Colonic mucosa (tissue), 4 donors: Measurements from ENCODE around the gene ZSCAN5A. TPM values are rescaled to one million over a fixed set of nuclear protein-coding genes. Genes with fewer than 3 reads are reported as not detected.

Experiments used
- DNase-seq: peaks from one replicate; pipeline ENCODE4 v3.0.0-alpha.2; 2020
- H3K27ac ChIP-seq: fragments of 200-600 bp; one replicate; pipeline ENCODE4 v1.8.0; 2021
- H3K27me3 ChIP-seq: fragments of 200-600 bp; one replicate; pipeline ENCODE4 v1.8.0; 2021
- H3K36me3 ChIP-seq: fragments of 200-600 bp; one replicate; pipeline ENCODE4 v1.8.0; 2021
- H3K4me1 ChIP-seq: fragments of 200-600 bp; one replicate; pipeline ENCODE4 v1.8.0; 2021; ENCODE audit warnings: mild to moderate bottlenecking
- H3K4me3 ChIP-seq: fragments of 200-600 bp; one replicate; pipeline ENCODE4 v1.8.0; 2021
- H3K9ac ChIP-seq, 2 donors: one replicate each; pipeline ENCODE4 v1.7.0; 2013; ENCODE audit warnings: control low read depth in 2 of 2, low read depth in 2 of 2, low read length in 2 of 2
- H3K9me3 ChIP-seq: fragments of 200-600 bp; one replicate; pipeline ENCODE4 v1.8.0; 2021
- CTCF ChIP-seq: fragments of 200-600 bp; IDR thresholded peaks from one replicate; pipeline ENCODE4 v1.8.0; 2022; ENCODE audit warnings: antibody characterized with exemption, mild to moderate bottlenecking
- intact Hi-C: fragments of 100-400 bp; cut with DNase I; formaldehyde crosslinking; loops from one replicate; pipeline ENCODE4 v1.14.1; 2022
- total RNA-seq, 2 donors: library from RNA; stranded (reverse); fragmentation: NEBNext Ultra II Directional in 1 of 2; extraction: Animal tissue kit (Norgen Biotek cat#: 25700) in 1 of 2; gene quantifications; one replicate each; pipeline ENCODE4 v1.2.1, GENCODE V29; 2021
- donor health status: healthy.
- donor health status: DM: no; HTN: no; CAD: no.
- donor health status: DM: no; HTN: no; CAD: no.

The ZSCAN5A gene
- total RNA-seq, 2 donors from 2014 or later: 9.8 to 12.1 TPM

GRCh38 chr19:56297010-56297409 is 17.6 kb downstream of the ZSCAN5A start:
- no peak overlapping the region for H3K4me3 ChIP-seq
- no peak for DNase-seq
- H3K9ac ChIP-seq: no peak overlapping the region
- H3K36me3 ChIP-seq: no peaks in the 10 kb centered on the region
- intact Hi-C loops: no loop called here
- no peaks in the 10 kb centered on the region for H3K9me3 ChIP-seq
- no peaks in the 10 kb centered on the region for H3K27me3 ChIP-seq
- no peak overlapping the region for H3K27ac ChIP-seq
- H3K4me1 ChIP-seq: no peaks in the 10 kb centered on the region
- TF ChIP-seq CTCF: no peak

- H3K4me1 ChIP-seq: no peaks in the 10 kb centered on the region
- H3K27ac ChIP-seq: no peak overlapping the region
Measured at GRCh38 chr19:56295531-56296455, 18.8 kb downstream of the ZSCAN5A start.

GRCh38 chr19:56294549-56294948 is 20.1 kb downstream of the ZSCAN5A start:
- no peak for TF ChIP-seq CTCF
- H3K27ac ChIP-seq: no peak overlapping the region
- intact Hi-C loops: no loop called here
- H3K4me1 ChIP-seq: no peaks in the 10 kb centered on the region
- no peak for DNase-seq
- H3K4me3 ChIP-seq: no peak overlapping the region
- H3K27me3 ChIP-seq: no peaks in the 10 kb centered on the region
- no peaks in the 10 kb centered on the region for H3K9me3 ChIP-seq
- H3K36me3 ChIP-seq: no peaks in the 10 kb centered on the region
- H3K9ac ChIP-seq: no peak overlapping the region

More at GRCh38 chr19:56295531-56296455, 18.8 kb downstream of the ZSCAN5A start:
- no peak overlapping the region for H3K4me3 ChIP-seq
- no peaks in the 10 kb centered on the region for H3K27me3 ChIP-seq
- H3K9me3 ChIP-seq: no peaks in the 10 kb centered on the region
- intact Hi-C loops: no loop called here
- DNase-seq: no peak
- no peak overlapping the region for H3K9ac ChIP-seq
- H3K36me3 ChIP-seq: no peaks in the 10 kb centered on the region
- TF ChIP-seq CTCF: no peak

DNA sequence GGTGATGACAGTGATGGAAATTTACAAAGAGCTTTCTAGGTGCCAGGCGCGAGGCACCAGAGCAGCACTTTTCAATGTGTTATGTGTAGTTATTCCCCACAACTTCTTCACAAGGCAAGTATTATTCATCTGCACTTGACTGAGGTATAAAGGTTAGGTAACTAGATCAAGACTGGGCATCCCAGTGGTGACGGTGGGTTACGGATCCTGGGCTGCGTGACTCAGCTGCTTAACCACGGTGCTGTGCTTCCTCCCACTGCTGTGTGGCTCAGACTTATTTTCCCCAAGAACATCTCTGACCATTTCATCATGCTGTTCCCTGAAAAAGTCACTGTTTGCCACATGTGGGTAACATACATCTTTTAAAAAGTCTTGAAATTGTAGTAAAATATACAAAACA is 22.8 kb downstream of the ZSCAN5A start:
- Histone ChIP-seq H3K4me1 (no peaks in the 10 kb centered on the region), H3K9me3 (no peaks in the 10 kb centered on the region), H3K9ac (no peak overlapping the region), H3K36me3 (no peaks in the 10 kb centered on the region), H3K27me3 (no peaks in the 10 kb centered on the region), H3K4me3 (no peak overlapping the region), H3K27ac (no peak overlapping the region)
- DNase-seq: no peak
- intact Hi-C loops: no loop called here
- TF ChIP-seq CTCF: no peak

DNA sequence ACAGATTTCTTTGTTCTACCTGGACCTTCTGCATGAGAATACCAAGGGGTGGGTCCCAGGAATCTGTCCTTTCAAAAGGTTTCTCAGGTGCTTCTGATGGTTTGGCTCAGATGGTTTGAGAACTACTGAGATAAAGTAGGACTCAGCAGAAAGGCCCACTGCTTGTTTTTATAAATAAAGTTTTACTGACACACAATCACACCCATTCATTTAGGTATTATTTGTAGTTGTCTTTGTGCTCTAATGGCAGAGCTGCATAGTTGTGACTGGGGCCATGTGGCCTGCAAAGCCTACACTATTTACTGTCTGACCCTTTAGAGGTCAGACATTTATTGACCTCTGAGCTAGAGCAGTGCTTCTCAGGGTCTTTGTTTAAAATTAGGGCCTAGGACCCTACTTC is 24.5 kb downstream of the ZSCAN5A start:
- Histone ChIP-seq H3K36me3 (no peaks in the 10 kb centered on the region), H3K4me1 (no peaks in the 10 kb centered on the region), H3K9me3 (no peaks in the 10 kb centered on the region), H3K27me3 (no peaks in the 10 kb centered on the region), H3K9ac (no peak overlapping the region), H3K4me3 (no peak overlapping the region), H3K27ac (no peak overlapping the region)
- intact Hi-C loops: no loop called here
- no peak for DNase-seq
- TF ChIP-seq CTCF: no peak
